SH-SY5Y (cell line): Measurements from ENCODE around the gene PDE4A.

Source experiments
- GATA2 ChIP-seq: IDR thresholded peaks from 2 replicates; pipeline ENCODE4 v1.6.1; 2011; ENCODE audit warnings: mild to moderate bottlenecking, low read depth, low read length
- GATA3 ChIP-seq: IDR thresholded peaks from 2 replicates; pipeline ENCODE4 v1.6.1; 2011; ENCODE audit warnings: low read depth, mild to moderate bottlenecking, low read length, moderate library complexity

PDE4A gene

GRCh38 chr19:10518444-10519361 is 98.4 kb downstream of the PDE4A start:
- no peak for TF ChIP-seq GATA3
- TF ChIP-seq GATA2, result no peak
